Stimulated activated CD8-positive, alpha-beta memory T cell treated with anti-CD3 and anti-CD28 coated beads, Interleukin-4, amount 100 ng/mL, for 1 hour (primary cell): ENCODE results near the gene ST8SIA2.

Experiments used
- DNase-seq, 2 donors: peaks; one replicate each; pipeline ENCODE4 v3.0.0-alpha.2; 2020; ENCODE audit warnings: low read depth in 2 of 2, low spot score in 1 of 2

The ST8SIA2 gene

GRCh38 chr15:92485441-92485840, 91.8 kb downstream of the ST8SIA2 start:
- no peak for DNase-seq

- no peak for DNase-seq
These were observed 99.0 kb downstream of the ST8SIA2 start for GRCh38 chr15:92492551-92493115.

DNA sequence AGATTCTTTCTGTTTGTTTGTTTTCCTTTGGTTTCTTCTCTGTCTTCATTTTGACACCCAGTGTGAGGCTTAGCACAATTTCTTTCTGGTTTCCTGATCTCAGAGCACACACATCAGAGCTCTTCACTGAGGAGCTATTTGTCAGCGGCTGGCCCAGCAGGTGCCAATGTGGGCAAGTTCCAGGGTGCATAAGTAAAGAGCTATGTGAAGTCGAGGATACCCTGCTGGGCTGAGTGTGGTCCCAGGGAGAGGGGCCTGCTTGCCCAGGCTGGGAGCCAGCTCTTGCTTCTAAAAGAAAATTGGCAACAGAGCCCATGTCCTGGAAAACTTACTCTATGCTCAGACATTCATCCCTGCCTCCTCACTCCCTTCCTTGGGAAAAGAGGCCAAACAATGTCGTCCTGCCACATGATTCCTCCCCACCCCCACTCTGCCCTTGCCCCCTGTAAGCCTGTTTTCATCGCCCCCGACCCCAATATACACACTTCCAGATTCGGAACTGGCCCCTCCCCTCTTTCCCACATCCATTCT, 101.2 kb downstream of the ST8SIA2 start:
- DNase-seq: no peak

- no peak for DNase-seq
These were observed 101.8 kb downstream of the ST8SIA2 start for GRCh38 chr15:92495446-92495845.

DNA sequence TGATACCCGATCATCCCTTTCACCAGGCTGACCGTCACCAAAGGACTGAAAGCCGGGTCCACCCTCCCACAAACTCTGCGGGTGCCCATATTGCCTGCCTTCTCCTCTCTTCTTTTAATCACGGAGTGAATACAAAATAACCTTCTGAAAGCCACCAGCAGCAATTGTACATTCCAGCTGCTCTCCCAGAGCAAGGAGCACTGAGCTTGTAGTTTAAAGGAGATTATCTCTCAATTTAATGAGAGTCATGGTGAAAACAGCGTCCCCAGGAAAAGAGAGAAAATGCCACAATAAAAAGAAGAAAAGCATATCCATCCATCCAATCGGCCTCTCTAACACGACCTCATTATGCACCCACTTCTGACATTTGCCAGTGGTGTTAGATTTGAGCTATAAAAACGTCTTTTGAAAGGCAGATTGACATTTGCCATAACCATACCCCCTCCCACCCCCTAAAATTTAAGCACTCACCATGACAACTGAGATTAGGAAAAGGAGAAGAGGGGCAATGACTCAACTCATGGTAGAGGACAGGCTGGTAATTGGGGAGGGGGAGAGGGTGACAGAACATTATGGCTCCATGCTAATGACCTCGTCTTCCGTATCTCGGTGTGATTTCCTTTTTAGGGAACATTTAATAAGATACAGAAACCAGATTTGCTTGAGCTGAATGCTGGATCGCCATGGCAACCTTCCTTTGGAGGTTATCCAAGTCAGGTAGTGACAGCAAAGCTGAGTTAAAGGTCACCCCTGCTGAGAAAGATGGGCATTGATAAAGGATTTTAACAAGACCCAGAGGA, 106.2 kb downstream of the ST8SIA2 start:
- DNase-seq: no peak

- DNase-seq: no peak
These were observed 108.7 kb downstream of the ST8SIA2 start for GRCh38 chr15:92502336-92502735.

- DNase-seq: no peak
These were observed 109.5 kb downstream of the ST8SIA2 start for GRCh38 chr15:92502930-92503857.

- no peak for DNase-seq
These were observed 110.2 kb downstream of the ST8SIA2 start for GRCh38 chr15:92503889-92504288.

- DNase-seq: no peak
These were observed 111.9 kb downstream of the ST8SIA2 start for GRCh38 chr15:92505611-92506010.

- DNase-seq: no peak
These were observed 112.8 kb downstream of the ST8SIA2 start for GRCh38 chr15:92506506-92506905.

DNA sequence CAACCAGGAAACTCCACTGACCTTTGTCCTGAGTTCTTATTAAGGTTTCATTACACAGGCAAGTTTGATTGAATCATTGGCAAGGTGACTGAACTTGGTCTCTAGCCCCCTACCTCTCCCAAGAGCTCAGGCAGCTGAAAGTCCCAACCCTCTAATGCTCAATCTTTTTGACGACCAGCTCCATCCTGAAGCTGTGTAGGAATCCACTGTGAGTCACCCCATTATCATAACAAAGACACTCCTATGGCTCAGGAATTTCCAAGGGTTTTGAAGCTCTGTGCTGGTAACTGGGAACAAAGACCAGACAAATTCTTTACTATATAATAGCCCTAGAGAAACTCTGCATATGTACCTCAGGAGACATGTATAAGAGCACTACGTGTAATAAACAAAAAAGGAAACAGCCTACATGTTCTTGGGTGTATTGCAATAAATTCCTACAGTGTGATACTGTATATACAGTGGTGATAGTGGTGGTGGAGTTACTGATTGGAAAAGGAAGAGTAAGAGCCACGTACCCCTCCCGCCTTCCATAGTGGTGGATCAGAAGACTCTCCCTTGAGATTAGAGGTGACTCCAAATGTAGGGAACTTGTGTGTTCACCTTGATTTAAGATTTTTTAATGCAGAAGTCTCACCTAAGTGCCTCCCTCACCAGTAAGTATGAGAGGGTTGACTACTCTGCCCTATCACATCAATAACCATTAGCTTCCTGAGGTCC, 116.6 kb downstream of the ST8SIA2 start:
- no peak for DNase-seq
